Measurements from ENCODE around the gene FCER1G.

- no peak for TF ChIP-seq CTCF (IDR thresholded peaks at IDR 0.05)
- TF ChIP-seq POLR2A (IDR thresholded peaks at IDR 0.05; ENCODE audit: low read depth) = no peak
- no peak for TF ChIP-seq EP300 (IDR thresholded peaks at IDR 0.05)
Observed at GRCh38 chr1:161229896-161230295, 14.8 kb downstream of the FCER1G start.
